Smooth muscle cell (in vitro differentiated cells): Measurements from ENCODE around the gene TNXB. TPM values are rescaled to one million over a fixed set of nuclear protein-coding genes. Genes with fewer than 3 reads are reported as not detected.

Experiments used
- DNase-seq: peaks from one replicate; lab custom pipeline; 2025; ENCODE audit not compliant: unreplicated experiment; lab: John Stamatoyannopoulos, UW
- H2AFZ ChIP-seq: fragments of 200-600 bp; sonication (generic); 2 replicates; pipeline ENCODE4 v1.6.0; 2016; ENCODE audit warnings: antibody characterized with exemption, low read depth, mild to moderate bottlenecking
- H3F3A ChIP-seq: fragments of 200-600 bp; sonication (generic); 2 replicates; pipeline ENCODE4 v1.6.0; 2017; ENCODE audit warnings: antibody characterized with exemption, low read depth
- H3K27ac ChIP-seq: fragments of 200-600 bp; sonication (generic); 2 replicates; pipeline ENCODE4 v1.5.1; 2016; ENCODE audit warnings: low read depth, mild to moderate bottlenecking
- H3K27me3 ChIP-seq: fragments of 200-600 bp; sonication (generic); 2 replicates; pipeline ENCODE4 v1.6.1; 2016; ENCODE audit warnings: low read depth, mild to moderate bottlenecking
- H3K36me3 ChIP-seq: fragments of 200-600 bp; sonication (generic); 2 replicates; pipeline ENCODE4 v1.5.1; 2016; ENCODE audit warnings: low read depth
- H3K4me1 ChIP-seq: fragments of 200-600 bp; sonication (generic); 2 replicates; pipeline ENCODE4 v1.5.1; 2016; ENCODE audit warnings: low read depth
- H3K4me2 ChIP-seq: fragments of 200-600 bp; sonication (generic); 2 replicates; pipeline ENCODE4 v1.6.0; 2016; ENCODE audit warnings: mild to moderate bottlenecking
- H3K4me3 ChIP-seq: fragments of 200-600 bp; sonication (generic); 2 replicates; pipeline ENCODE4 v1.5.1; 2016; ENCODE audit warnings: mild to moderate bottlenecking
- H3K79me2 ChIP-seq: fragments of 200-600 bp; sonication (generic); 2 replicates; pipeline ENCODE4 v1.6.0; 2016; ENCODE audit warnings: low read depth, mild to moderate bottlenecking
- H3K9ac ChIP-seq: fragments of 200-600 bp; sonication (generic); 2 replicates; pipeline ENCODE4 v1.6.0; 2016; ENCODE audit warnings: low read depth
- H3K9me3 ChIP-seq: fragments of 200-600 bp; sonication (generic); replicated peaks from 2 replicates; pipeline ENCODE4 v1.5.1; 2016; ENCODE audit warnings: low read depth
- H4K20me1 ChIP-seq: fragments of 200-600 bp; sonication (generic); 2 replicates; pipeline ENCODE4 v1.6.0; 2016; ENCODE audit warnings: low read depth
- WGBS: methylation state at CpG from one replicate; pipeline ENCODE4 v1.1.7; 2016; ENCODE audit warnings: low lambda C conversion rate; 5-methylcytosine and 5-hydroxymethylcytosine counted together
- polyA plus RNA-seq: library from polyadenylated mRNA; unstranded; fragments of >200 nt; fragmentation: Nextera tagmentation; extraction: Ambion mirVana; gene quantifications from 2 replicates; pipeline ENCODE4 v1.2.1, GENCODE V29; 2016
- total RNA-seq: library from RNA; depleted of rRNA; stranded (reverse); fragments of >200 nt; gene quantifications from 2 replicates; pipeline ENCODE4 v1.2.3, GENCODE V29; 2014
- TF ChIP-seq, protein P1 (sequence below): fragments of 200-600 bp; sonication (generic); IDR thresholded peaks from 2 replicates; pipeline ENCODE4 v1.5.1; 2017; ENCODE audit warnings: borderline replicate concordance, mild to moderate bottlenecking, antibody characterized with exemption; ENCODE audit not compliant: insufficient read depth, poor library complexity, severe bottlenecking

The TNXB gene
- total and polyA plus RNA-seq, 2 experiments from 2014 or later = 1.1 TPM

GRCh38 chr6:32095338-32096086 lies 13.6 kb downstream of the TNXB start:
- H4K20me1 ChIP-seq = peaks cover 5% of the 10 kb centered on the region
- no peaks in the 10 kb centered on the region for H3K79me2 ChIP-seq
- no peak overlapping the region for H3K27ac ChIP-seq
- H3K9me3 ChIP-seq = no peaks in the 10 kb centered on the region
- 95% methylated on average over 30 of the region's 30 CpGs for WGBS
- peaks cover 7% of the 10 kb centered on the region for H3F3A ChIP-seq
- no peak for DNase-seq
- no peaks in the 10 kb centered on the region for H3K36me3 ChIP-seq
- H3K4me3 ChIP-seq = no peak overlapping the region
- no peaks in the 10 kb centered on the region for H3K27me3 ChIP-seq
- no peaks in the 10 kb centered on the region for H3K4me1 ChIP-seq
- TF ChIP-seq, protein P1, sequence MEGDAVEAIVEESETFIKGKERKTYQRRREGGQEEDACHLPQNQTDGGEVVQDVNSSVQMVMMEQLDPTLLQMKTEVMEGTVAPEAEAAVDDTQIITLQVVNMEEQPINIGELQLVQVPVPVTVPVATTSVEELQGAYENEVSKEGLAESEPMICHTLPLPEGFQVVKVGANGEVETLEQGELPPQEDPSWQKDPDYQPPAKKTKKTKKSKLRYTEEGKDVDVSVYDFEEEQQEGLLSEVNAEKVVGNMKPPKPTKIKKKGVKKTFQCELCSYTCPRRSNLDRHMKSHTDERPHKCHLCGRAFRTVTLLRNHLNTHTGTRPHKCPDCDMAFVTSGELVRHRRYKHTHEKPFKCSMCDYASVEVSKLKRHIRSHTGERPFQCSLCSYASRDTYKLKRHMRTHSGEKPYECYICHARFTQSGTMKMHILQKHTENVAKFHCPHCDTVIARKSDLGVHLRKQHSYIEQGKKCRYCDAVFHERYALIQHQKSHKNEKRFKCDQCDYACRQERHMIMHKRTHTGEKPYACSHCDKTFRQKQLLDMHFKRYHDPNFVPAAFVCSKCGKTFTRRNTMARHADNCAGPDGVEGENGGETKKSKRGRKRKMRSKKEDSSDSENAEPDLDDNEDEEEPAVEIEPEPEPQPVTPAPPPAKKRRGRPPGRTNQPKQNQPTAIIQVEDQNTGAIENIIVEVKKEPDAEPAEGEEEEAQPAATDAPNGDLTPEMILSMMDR = no peak
- H2AFZ ChIP-seq = no peak overlapping the region
- no peak overlapping the region for H3K4me2 ChIP-seq
- H3K9ac ChIP-seq = no peak overlapping the region

GRCh38 chr6:32092760-32093497 lies 16.2 kb downstream of the TNXB start:
- 31% methylated on average over 8 of the region's 8 CpGs for WGBS
- Histone ChIP-seq H3K27me3 (peaks cover 17% of the 10 kb centered on the region), H3K9ac (no peak overlapping the region), H3K4me3 (no peak overlapping the region), H4K20me1 (peaks cover 5% of the 10 kb centered on the region), H2AFZ (no peak overlapping the region), H3K79me2 (no peaks in the 10 kb centered on the region), H3K36me3 (no peaks in the 10 kb centered on the region), H3F3A (peaks cover 14% of the 10 kb centered on the region), H3K27ac (peak overlapping the region; percentile 28), H3K4me2 (peak overlapping the region; percentile 2), H3K4me1 (no peaks in the 10 kb centered on the region), H3K9me3 (no peaks in the 10 kb centered on the region)
- TF ChIP-seq, protein P1 = no peak
- DNase-seq = no peak

DNA sequence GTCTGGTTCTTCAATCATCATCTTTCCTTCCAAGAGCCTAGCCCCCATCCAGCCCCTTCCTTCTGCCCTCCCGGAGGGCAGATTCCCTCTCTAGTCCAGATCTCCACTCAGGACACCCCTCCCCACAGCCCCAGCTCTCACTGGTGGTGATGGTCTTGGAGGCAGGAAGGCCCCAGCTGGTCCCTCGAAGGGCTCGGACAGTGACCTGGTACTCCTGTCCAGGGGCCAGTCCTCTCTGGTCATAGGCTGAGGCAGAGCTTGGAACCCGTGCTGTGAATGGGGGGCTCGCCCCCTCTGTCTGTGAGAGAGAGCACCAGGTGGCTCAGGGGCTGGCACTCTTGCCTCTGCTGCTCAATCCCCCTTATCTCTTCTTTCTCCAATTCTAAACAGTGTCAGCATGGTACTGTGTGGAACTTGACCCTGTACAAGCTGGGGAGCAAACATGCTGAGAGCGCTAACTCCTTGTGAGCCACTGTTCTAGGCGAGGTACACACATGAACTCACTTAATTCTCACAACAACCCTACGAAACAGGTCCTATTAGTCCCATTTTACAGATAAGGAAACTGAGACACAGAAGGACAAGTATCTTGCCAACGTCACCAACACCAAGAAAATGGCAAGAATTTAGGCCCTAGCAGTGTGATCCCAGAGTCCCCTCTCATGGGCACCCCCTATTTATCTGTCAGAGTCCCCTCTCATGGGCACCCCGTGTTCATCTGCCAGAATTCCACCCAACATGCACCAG lies 19.9 kb downstream of the TNXB start:
- Histone ChIP-seq H3K4me3 (no peak overlapping the region), H3K27ac (no peak overlapping the region)
- no peak for DNase-seq

More for the DNA sequence above, 19.9 kb downstream of the TNXB start:
- H3K9ac ChIP-seq = no peak overlapping the region
- H3K27me3 ChIP-seq = peaks cover 26% of the 10 kb centered on the region
- no peaks in the 10 kb centered on the region for H3K9me3 ChIP-seq
- H2AFZ ChIP-seq = no peak overlapping the region
- no peaks in the 10 kb centered on the region for H3K36me3 ChIP-seq
- peaks cover 16% of the 10 kb centered on the region for H4K20me1 ChIP-seq
- H3K4me2 ChIP-seq = no peak overlapping the region
- no peaks in the 10 kb centered on the region for H3K4me1 ChIP-seq
- H3F3A ChIP-seq = peaks cover 14% of the 10 kb centered on the region
- TF ChIP-seq, protein P1 = no peak
- 89% methylated on average over 10 of the region's 10 CpGs for WGBS
- no peaks in the 10 kb centered on the region for H3K79me2 ChIP-seq
